Mesothelial cell of epicardium (in vitro differentiated cells): ENCODE results near the gene B4GALT2. TPM values are rescaled to one million over a fixed set of nuclear protein-coding genes. Genes with fewer than 3 reads are reported as not detected.

Source experiments
- DNase-seq, 2 experiments: peaks; one replicate each; pipeline ENCODE4 v3.0.0; 2021; ENCODE audit warnings: low spot score in 2 of 2; ENCODE audit not compliant: unreplicated experiment in 2 of 2
- H3K27ac Mint-ChIP-seq: 2 replicates; pipeline ENCODE4 v1.8.0; 2021; ENCODE audit warnings: mixed read lengths
- H3K27me3 Mint-ChIP-seq: 2 replicates; pipeline ENCODE4 v1.8.0; 2021; ENCODE audit warnings: low read depth, mixed read lengths
- H3K36me3 Mint-ChIP-seq: 2 replicates; pipeline ENCODE4 v1.8.0; 2021; ENCODE audit warnings: mixed read lengths
- H3K4me1 Mint-ChIP-seq: 2 replicates; pipeline ENCODE4 v1.8.0; 2021; ENCODE audit warnings: mixed read lengths
- H3K4me3 Mint-ChIP-seq: 2 replicates; pipeline ENCODE4 v1.8.0; 2021; ENCODE audit warnings: mild to moderate bottlenecking, moderate library complexity, mixed read lengths
- H3K9me3 Mint-ChIP-seq: 2 replicates; pipeline ENCODE4 v1.8.0; 2021; ENCODE audit warnings: mixed read lengths
- CTCF ChIP-seq: fragments of 200-600 bp; sonication (generic); IDR thresholded peaks from one replicate; pipeline ENCODE4 v1.5.0; 2021; ENCODE audit warnings: antibody characterized with exemption; ENCODE audit not compliant: unreplicated experiment
- total RNA-seq: library from RNA; stranded (reverse); gene quantifications from 3 replicates; pipeline ENCODE4 v1.2.1, GENCODE V29; 2021

The B4GALT2 gene
- total RNA-seq, 1 donor from 2014 or later, result 55.8 TPM

GRCh38 chr1:43981636-43982035 is 2.6 kb downstream of the B4GALT2 start:
- Mint-ChIP-seq H3K36me3 (peaks cover 25% of the 10 kb centered on the region), H3K27ac (no peak overlapping the region), H3K27me3 (no peaks in the 10 kb centered on the region), H3K4me1 (peaks cover 33% of the 10 kb centered on the region), H3K9me3 (no peaks in the 10 kb centered on the region), H3K4me3 (no peak overlapping the region)
- no peak for DNase-seq
- no peak for TF ChIP-seq CTCF

- no peaks in the 10 kb centered on the region for H3K9me3 Mint-ChIP-seq
- H3K4me3 Mint-ChIP-seq, result no peak overlapping the region
- H3K36me3 Mint-ChIP-seq, result peaks cover 20% of the 10 kb centered on the region
Measured at GRCh38 chr1:43982241-43982640, 3.2 kb downstream of the B4GALT2 start.

GRCh38 chr1:43982808-43983207 is 3.8 kb downstream of the B4GALT2 start:
- peaks cover 21% of the 10 kb centered on the region for H3K4me1 Mint-ChIP-seq
- no peak for TF ChIP-seq CTCF
- H3K27ac Mint-ChIP-seq, result no peak overlapping the region
- H3K36me3 Mint-ChIP-seq, result peaks cover 14% of the 10 kb centered on the region
- no peaks in the 10 kb centered on the region for H3K9me3 Mint-ChIP-seq
- H3K27me3 Mint-ChIP-seq, result no peaks in the 10 kb centered on the region
- no peak overlapping the region for H3K4me3 Mint-ChIP-seq
- no peak for DNase-seq

More at GRCh38 chr1:43982241-43982640, 3.2 kb downstream of the B4GALT2 start:
- no peak for TF ChIP-seq CTCF
- H3K4me1 Mint-ChIP-seq, result peaks cover 27% of the 10 kb centered on the region
- no peaks in the 10 kb centered on the region for H3K27me3 Mint-ChIP-seq
- DNase-seq, result no peak
- no peak overlapping the region for H3K27ac Mint-ChIP-seq

- peaks cover 15% of the 10 kb centered on the region for H3K4me1 Mint-ChIP-seq
- H3K27me3 Mint-ChIP-seq, result no peaks in the 10 kb centered on the region
- no peak overlapping the region for H3K4me3 Mint-ChIP-seq
- peaks cover 13% of the 10 kb centered on the region for H3K36me3 Mint-ChIP-seq
- TF ChIP-seq CTCF, result no peak
- H3K9me3 Mint-ChIP-seq, result no peaks in the 10 kb centered on the region
- DNase-seq, result no peak
- no peak overlapping the region for H3K27ac Mint-ChIP-seq
Measured at GRCh38 chr1:43983253-43983899, 4.4 kb downstream of the B4GALT2 start.

GRCh38 chr1:43984855-43985254 is 5.8 kb downstream of the B4GALT2 start:
- Mint-ChIP-seq H3K36me3 (peaks cover 13% of the 10 kb centered on the region), H3K4me1 (peaks cover 9% of the 10 kb centered on the region), H3K27ac (no peak overlapping the region), H3K9me3 (no peaks in the 10 kb centered on the region), H3K4me3 (no peak overlapping the region), H3K27me3 (no peaks in the 10 kb centered on the region)
- no peak for DNase-seq
- no peak for TF ChIP-seq CTCF
